HG03442 (cell line): Measurements from ENCODE around the gene HBS1L.

Experiments
- ATAC-seq: cut with Tn5 transposase; IDR thresholded peaks from one replicate; pipeline ENCODE4 v1.9.1; 2021; ENCODE audit warnings: mild to moderate bottlenecking, moderate library complexity; ENCODE audit not compliant: unreplicated experiment

Gene HBS1L

GRCh38 chr6:134921721-134922261 is 132.8 kb downstream of the HBS1L start:
- ATAC-seq, result no peak

- no peak for ATAC-seq
Measured at GRCh38 chr6:134921276-134921675, 133.3 kb downstream of the HBS1L start.

DNA sequence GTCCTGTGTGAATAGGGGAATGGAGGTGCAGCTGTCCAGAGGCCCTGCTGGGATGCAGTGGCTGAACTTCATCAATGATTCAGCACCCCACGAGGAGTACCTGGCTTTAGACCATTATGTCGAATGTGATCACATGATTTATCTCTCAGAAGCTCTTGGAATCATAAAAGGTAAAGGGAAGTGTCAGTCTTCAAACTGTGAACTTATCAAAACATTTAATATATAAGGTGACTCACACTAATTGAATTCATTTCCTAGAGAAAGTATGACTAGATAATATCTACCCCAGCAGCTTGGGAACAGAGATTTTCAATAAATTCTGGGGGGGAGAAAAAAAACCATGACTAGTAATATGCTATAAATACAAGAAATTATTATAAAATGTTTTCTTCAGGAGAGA is 134.2 kb downstream of the HBS1L start:
- no peak for ATAC-seq

- ATAC-seq, result no peak
Measured at GRCh38 chr6:134918418-134918961, 136.1 kb downstream of the HBS1L start.

GRCh38 chr6:134911547-134911946 is 143.1 kb downstream of the HBS1L start:
- ATAC-seq, result no peak

DNA sequence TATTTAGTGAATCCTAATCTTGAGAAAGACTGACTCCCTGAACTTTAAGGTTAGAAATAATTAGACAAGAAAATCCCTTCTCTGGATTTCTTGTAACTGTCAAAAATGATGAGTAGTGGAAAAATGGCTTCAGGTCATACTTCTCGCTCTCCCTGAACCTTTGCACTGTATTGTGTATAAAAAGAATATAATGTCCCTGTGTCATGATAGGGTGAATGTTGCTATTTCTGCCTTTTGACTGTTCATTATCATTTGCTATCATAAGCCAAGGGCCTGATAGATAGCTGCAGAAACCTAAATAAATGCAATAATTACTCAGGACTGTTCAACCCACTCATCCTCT is 144.1 kb downstream of the HBS1L start:
- no peak for ATAC-seq
